Endothelial cell of umbilical vein (primary cell): ENCODE measurements around the gene IL23A. TPM values are rescaled to one million over a fixed set of nuclear protein-coding genes. Genes with fewer than 3 reads are reported as not detected.

Source experiments
- BruUV-seq: library from RNA; stranded (reverse); fragments of 400-500 nt; replicated peaks from 2 replicates; lab custom pipeline; 2021; lab: Mats Ljungman, UMichigan
- CTCF ChIA-PET: fragments of 300-600, 350-600 bp; sonication (Branson Sonifier 250); formaldehyde crosslinking; loops from one replicate; lab custom pipeline; 2021; ENCODE audit warnings: antibody characterized with exemption, inconsistent platforms; lab: Charles Lee
- POLR2A ChIA-PET: fragments of 300-600, 350-600 bp; sonication (Branson Sonifier 250); formaldehyde crosslinking; loops from one replicate; lab custom pipeline; 2021; ENCODE audit warnings: antibody characterized with exemption, inconsistent platforms; lab: Charles Lee
- DNase-seq: peaks from one replicate; pipeline ENCODE4 v3.0.0-alpha.2; 2011; ENCODE audit warnings: low read depth, low spot score
- FAIRE-seq: peaks from 2 replicates; lab custom pipeline; 2011; peaks lifted over from hg19 to GRCh38; lab: Jason Lieb, UNC
- H2AFZ ChIP-seq: 2 replicates; pipeline ENCODE4 v1.6.0; 2012; ENCODE audit warnings: low read depth, low read length, control low read depth, inconsistent platforms
- H3K27ac ChIP-seq: 2 replicates; pipeline ENCODE4 v1.5.1; 2011; ENCODE audit warnings: low read depth, mild to moderate bottlenecking, control low read depth, low read length, moderate library complexity; ENCODE audit not compliant: insufficient read depth
- H3K27me3 ChIP-seq, 2 experiments: 2 replicates each; pipeline versions ENCODE4 v1.6.0 to v1.6.1; 2011; ENCODE audit warnings: low read length in 2 of 2, mixed read lengths in 1 of 2; ENCODE audit not compliant: control insufficient read depth in 2 of 2, insufficient read depth in 2 of 2
- H3K36me3 ChIP-seq, 2 experiments: 2 replicates in 1 of 2; 3 replicates in 1 of 2; pipeline ENCODE4 v1.5.1; 2011; ENCODE audit warnings: low read length in 2 of 2, mild to moderate bottlenecking in 1 of 2, moderate library complexity in 1 of 2; ENCODE audit not compliant: control insufficient read depth in 2 of 2, insufficient read depth in 2 of 2; ENCODE audit errors: extremely low read depth in 1 of 2
- H3K4me1 ChIP-seq: 3 replicates; pipeline ENCODE4 v1.5.1; 2011; ENCODE audit warnings: mild to moderate bottlenecking, low read length; ENCODE audit not compliant: control insufficient read depth, insufficient read depth; ENCODE audit errors: extremely low read depth
- H3K4me2 ChIP-seq: 2 replicates; pipeline ENCODE4 v1.6.1; 2011; ENCODE audit warnings: low read length, control low read depth, mixed read lengths; ENCODE audit not compliant: insufficient read depth
- H3K4me3 ChIP-seq, 3 experiments: fragments of 200-600 bp in 1 of 3; sonication (generic), shearing (Covaris generic) in 1 of 3; replicated peaks in 1 of 3; 2 replicates each; pipeline ENCODE4 v1.5.1; 2011 to 2016; ENCODE audit warnings: control low read depth in 3 of 3, low read length in 3 of 3, mild to moderate bottlenecking in 2 of 3, inconsistent platforms in 1 of 3, low read depth in 1 of 3, moderate library complexity in 1 of 3; ENCODE audit not compliant: insufficient read depth in 1 of 3
- H3K79me2 ChIP-seq: 2 replicates; pipeline ENCODE4 v1.6.0; 2012; ENCODE audit warnings: low read length, inconsistent platforms; ENCODE audit not compliant: control insufficient read depth, insufficient read depth
- H3K9ac ChIP-seq: replicated peaks from 2 replicates; pipeline ENCODE3; 2011; ENCODE audit warnings: low read length, control low read depth; ENCODE audit not compliant: insufficient read depth; ENCODE audit errors: extremely low read depth
- H3K9me1 ChIP-seq: replicated peaks from 3 replicates; pipeline ENCODE4 v1.6.0; 2011; ENCODE audit warnings: mild to moderate bottlenecking, low read length; ENCODE audit not compliant: control insufficient read depth, insufficient read depth; ENCODE audit errors: extremely low read depth
- H3K9me3 ChIP-seq: replicated peaks from 2 replicates; pipeline ENCODE4 v1.5.1; 2012; ENCODE audit warnings: low read length, inconsistent platforms; ENCODE audit not compliant: control insufficient read depth, insufficient read depth
- H4K20me1 ChIP-seq: replicated peaks from 2 replicates; pipeline ENCODE3; 2011; ENCODE audit warnings: mild to moderate bottlenecking, low read length; ENCODE audit not compliant: control insufficient read depth, insufficient read depth; ENCODE audit errors: extremely low read depth
- CTCF ChIP-seq, 2 donors: IDR thresholded peaks; 1 replicate in 1 of 2; 2 replicates in 1 of 2; pipeline ENCODE4 v1.5.1; 2011; ENCODE audit warnings: low read length in 2 of 2, mild to moderate bottlenecking in 2 of 2, moderate library complexity in 2 of 2, control low read depth in 1 of 2, inconsistent platforms in 1 of 2, low read depth in 1 of 2; ENCODE audit not compliant: insufficient read depth in 1 of 2; ENCODE audit errors: extremely low read depth in 1 of 2
- EZH2 ChIP-seq: IDR thresholded peaks from 2 replicates; pipeline ENCODE4 v1.6.1; 2012; ENCODE audit warnings: borderline replicate concordance, low read depth, mild to moderate bottlenecking, moderate library complexity, low read length, inconsistent platforms; ENCODE audit not compliant: severe bottlenecking
- FOS ChIP-seq: IDR thresholded peaks from 2 replicates; pipeline ENCODE4 v1.6.1; 2011; ENCODE audit warnings: mild to moderate bottlenecking, low read length, moderate library complexity, borderline replicate concordance; ENCODE audit not compliant: insufficient read depth
- GATA2 ChIP-seq: IDR thresholded peaks from 2 replicates; pipeline ENCODE4 v1.7.0; 2011; ENCODE audit warnings: low read depth, mild to moderate bottlenecking, moderate library complexity, mixed read lengths, low read length; ENCODE audit not compliant: insufficient read length, insufficient read depth
- JUN ChIP-seq: IDR thresholded peaks from 2 replicates; pipeline ENCODE4 v1.6.1; 2011; ENCODE audit warnings: borderline replicate concordance, low read depth; ENCODE audit not compliant: insufficient read length, insufficient read depth
- MAX ChIP-seq: IDR thresholded peaks from 2 replicates; pipeline ENCODE4 v1.6.1; 2011; ENCODE audit not compliant: insufficient read depth, insufficient read length
- MYC ChIP-seq: IDR thresholded peaks from one replicate; pipeline ENCODE4 v1.6.1; 2011; ENCODE audit warnings: mild to moderate bottlenecking, low read depth, low read length
- POLR2A ChIP-seq: IDR thresholded peaks from 2 replicates; pipeline ENCODE4 v1.6.1; 2012; ENCODE audit warnings: low read depth, mild to moderate bottlenecking, control low read depth, low read length
- POLR2AphosphoS5 ChIP-seq: IDR thresholded peaks from 2 replicates; pipeline ENCODE4 v1.6.1; 2012; ENCODE audit warnings: low read depth, mild to moderate bottlenecking, control low read depth, low read length, moderate library complexity; ENCODE audit not compliant: insufficient read depth
- dilution Hi-C: fragments of 300-500 bp; cut with MboI; formaldehyde crosslinking; loops from one replicate; pipeline ENCODE4 v1.15.0; 2019; ENCODE audit warnings: low sequenced_read_pairs; ENCODE audit not compliant: extremely low pct_ligation_motif_present
- intact Hi-C: fragments of 100-400 bp; cut with micrococcal nuclease; formaldehyde crosslinking; loops from one replicate; pipeline ENCODE4 v1.10.0; 2022
- polyA plus RNA-seq, 4 experiments: library from polyadenylated mRNA; depleted of rRNA in 3 of 4; stranded (reverse) in 3 of 4; unstranded in 1 of 4; fragments of >200 nt; gene quantifications; 2 replicates each; pipeline versions ENCODE4 v1.2.1 to v1.2.3, GENCODE V29; 2011 to 2012; ENCODE audit warnings: missing spikeins in 1 of 4
- total RNA-seq: library from RNA; stranded (reverse); gene quantifications from 2 replicates; pipeline ENCODE4 v1.2.3, GENCODE V29; 2021

The IL23A gene
- total and polyA plus RNA-seq, 2 donors (not counting 3 experiments of a cell fraction or from before 2014, with no cell fraction given) = 0.12 TPM; not detected in 1

- Histone ChIP-seq H3K4me2 (no peak overlapping the region), H3K79me2 (no peaks in the 10 kb centered on the region), H3K9me3 (no peaks in the 10 kb centered on the region), H4K20me1 (no peaks in the 10 kb centered on the region), H3K27ac (no peak overlapping the region), H3K4me1 (no peaks in the 10 kb centered on the region), H3K36me3 (no peaks in the 10 kb centered on the region), H3K9ac (no peak overlapping the region), H3K27me3 (no peaks in the 10 kb centered on the region), H2AFZ (no peak overlapping the region), H3K9me1 (no peaks in the 10 kb centered on the region), H3K4me3 (no peak overlapping the region)
- FAIRE-seq (no peak), DNase-seq (no peak)
- no TSS peak for BruUV-seq
- CTCF ChIA-PET = interaction anchor here (2.5 kb wide), 1 partner anchor 12 kb away, joined by 10 read pairs; no protein-coding TSS in a partner anchor
- TF ChIP-seq FOS = no peak
- no peak for TF ChIP-seq MAX
- no peak for TF ChIP-seq JUN
- TF ChIP-seq EZH2 = no peak
- TF ChIP-seq POLR2AphosphoS5 = no peak
- TF ChIP-seq MYC = no peak
- no peak for TF ChIP-seq GATA2
- TF ChIP-seq CTCF (IDR thresholded peaks at IDR 0.05; ENCODE audit: extremely low read depth in 1 of 2, insufficient read depth in 1 of 2, low read depth in 1 of 2, low read length in 2 of 2) = no peak
- no peak for TF ChIP-seq POLR2A
- POLR2A ChIA-PET = interaction anchor here (0.6 kb wide), 1 partner anchor 1152 kb away, joined by 3 read pairs; no protein-coding TSS in a partner anchor
- intact Hi-C loops = no loop called here
- dilution Hi-C loops = no loop called here
Measured at GRCh38 chr12:56387152-56387736, 48.6 kb downstream of the IL23A start.
